ENCODE data around the gene RAB10. TPM values are rescaled to one million over a fixed set of nuclear protein-coding genes. Genes with fewer than 3 reads are reported as not detected.

RAB10 gene
- total RNA-seq, 1 donor from 2014 or later: 238 TPM

DNA sequence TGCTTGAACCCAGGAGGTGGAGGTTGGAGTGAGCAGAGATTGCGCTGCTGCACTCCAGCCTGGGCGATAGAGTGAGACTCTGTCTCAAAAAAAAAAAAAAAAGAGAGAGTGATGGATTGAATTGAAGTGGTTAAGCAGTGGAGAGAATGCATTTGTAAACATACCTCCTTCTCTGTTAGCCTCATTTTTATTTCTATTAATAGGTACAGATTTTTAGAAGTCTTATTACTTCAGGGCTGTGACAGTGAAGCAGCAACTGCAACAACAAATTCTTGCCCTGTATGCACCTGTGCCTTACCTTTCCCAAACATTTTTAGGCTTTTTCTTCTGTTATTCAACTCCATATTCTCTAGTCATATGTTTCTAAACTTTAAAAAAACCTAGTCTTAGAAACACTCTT is 55.5 kb downstream of the RAB10 start:
- no peaks in the 10 kb centered on the region for H3K4me1 ChIP-seq
- TF ChIP-seq EZH2 (IDR thresholded peaks at IDR 0.05): no peak
- TF ChIP-seq EZH2phosphoT487 (IDR thresholded peaks at IDR 0.05): no peak
- TF ChIP-seq CTCF (IDR thresholded peaks at IDR 0.05): no peak
- no peak for DNase-seq (ENCODE audit: low spot score)
- no peak overlapping the region for H3K27ac Mint-ChIP-seq
- H3K36me3 ChIP-seq: no peaks in the 10 kb centered on the region
- H3F3A ChIP-seq (ENCODE audit: low read depth): peaks cover 24% of the 10 kb centered on the region
- H3K9ac ChIP-seq: no peak overlapping the region
- H3K4me1 Mint-ChIP-seq: no peaks in the 10 kb centered on the region
- peaks cover 15% of the 10 kb centered on the region for H3K36me3 Mint-ChIP-seq
- no peak overlapping the region for H3K4me3 Mint-ChIP-seq
- peaks cover 69% of the 10 kb centered on the region for H4K20me1 ChIP-seq (ENCODE audit: low read depth)
- no peak overlapping the region for H3K4me3 ChIP-seq
- H3K9me3 Mint-ChIP-seq: peaks cover 2% of the 10 kb centered on the region
- no peak overlapping the region for H3K4me2 ChIP-seq
- H2AFZ ChIP-seq (replicated peaks): no peak overlapping the region
- no peaks in the 10 kb centered on the region for H3K27me3 Mint-ChIP-seq (ENCODE audit: insufficient read depth, low read depth)
- H3K9me3 ChIP-seq (ENCODE audit: low read depth): no peaks in the 10 kb centered on the region
- H3K27ac ChIP-seq: no peak overlapping the region
- no peaks in the 10 kb centered on the region for H3K27me3 ChIP-seq
- peaks cover 94% of the 10 kb centered on the region for H3K79me2 ChIP-seq (ENCODE audit: low read depth)

DNA sequence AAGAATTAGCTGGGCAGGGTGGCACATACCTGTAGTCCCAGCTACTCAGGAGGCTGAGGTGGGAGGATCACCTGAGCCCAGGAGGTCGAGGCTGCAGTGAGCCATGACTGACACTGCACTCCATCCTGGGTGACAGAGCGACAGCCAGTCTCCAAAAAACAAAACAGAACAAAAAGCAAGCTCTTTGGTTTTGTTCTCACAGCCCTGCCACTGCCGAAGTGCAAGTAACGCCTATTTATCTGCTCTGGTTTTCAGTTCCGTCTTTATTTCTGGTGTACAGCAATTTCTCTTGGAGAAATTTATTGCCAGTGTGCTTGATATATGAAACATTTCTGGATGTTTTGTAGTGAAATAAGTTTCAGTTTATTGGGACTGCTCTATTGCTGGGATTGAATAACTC is 61.9 kb downstream of the RAB10 start:
- no peak overlapping the region for H3K4me2 ChIP-seq
- Mint-ChIP-seq H3K27ac (no peak overlapping the region), H3K9me3 (no peaks in the 10 kb centered on the region), H3K27me3 (ENCODE audit: insufficient read depth, low read depth) (peaks cover 3% of the 10 kb centered on the region), H3K36me3 (peaks cover 30% of the 10 kb centered on the region), H3K4me3 (no peak overlapping the region), H3K4me1 (peaks cover 5% of the 10 kb centered on the region)
- H3K4me3 ChIP-seq: no peak overlapping the region
- no peak overlapping the region for H3K9ac ChIP-seq
- no peaks in the 10 kb centered on the region for H3K36me3 ChIP-seq
- H4K20me1 ChIP-seq (ENCODE audit: low read depth): peaks cover 59% of the 10 kb centered on the region
- H3K27ac ChIP-seq: peak overlapping the region; percentile 31
- no peak for TF ChIP-seq EZH2phosphoT487 (IDR thresholded peaks at IDR 0.05)
- TF ChIP-seq CTCF (IDR thresholded peaks at IDR 0.05): no peak
- TF ChIP-seq EZH2 (IDR thresholded peaks at IDR 0.05): no peak
- H3F3A ChIP-seq (ENCODE audit: low read depth): peaks cover 8% of the 10 kb centered on the region
- no peaks in the 10 kb centered on the region for H3K27me3 ChIP-seq
- no peak for DNase-seq (ENCODE audit: low spot score)
- H3K79me2 ChIP-seq (ENCODE audit: low read depth): peaks cover 99% of the 10 kb centered on the region
- no peaks in the 10 kb centered on the region for H3K9me3 ChIP-seq (ENCODE audit: low read depth)
- H3K4me1 ChIP-seq: peaks cover 6% of the 10 kb centered on the region
- no peak overlapping the region for H2AFZ ChIP-seq (replicated peaks)

GRCh38 chr2:26099933-26100332 is 66.0 kb downstream of the RAB10 start:
- H3K9me3 ChIP-seq (ENCODE audit: low read depth): peaks cover 11% of the 10 kb centered on the region
- Mint-ChIP-seq H3K4me3 (no peak overlapping the region), H3K27ac (no peak overlapping the region), H3K9me3 (peaks cover 17% of the 10 kb centered on the region), H3K4me1 (peaks cover 5% of the 10 kb centered on the region), H3K36me3 (peaks cover 51% of the 10 kb centered on the region), H3K27me3 (ENCODE audit: insufficient read depth, low read depth) (peaks cover 2% of the 10 kb centered on the region)
- H3K4me1 ChIP-seq: peaks cover 6% of the 10 kb centered on the region
- H3K36me3 ChIP-seq: peaks cover 17% of the 10 kb centered on the region
- H3K4me3 ChIP-seq: no peak overlapping the region
- no peak for DNase-seq (ENCODE audit: low spot score)
- H3K27me3 ChIP-seq: no peaks in the 10 kb centered on the region
- peaks cover 39% of the 10 kb centered on the region for H4K20me1 ChIP-seq (ENCODE audit: low read depth)
- no peak overlapping the region for H2AFZ ChIP-seq (replicated peaks)
- no peak overlapping the region for H3K9ac ChIP-seq
- no peak overlapping the region for H3K27ac ChIP-seq
- peaks cover 3% of the 10 kb centered on the region for H3F3A ChIP-seq (ENCODE audit: low read depth)
- TF ChIP-seq EZH2phosphoT487 (IDR thresholded peaks at IDR 0.05) (no peak), CTCF (IDR thresholded peaks at IDR 0.05) (no peak), EZH2 (IDR thresholded peaks at IDR 0.05) (no peak)
- no peak overlapping the region for H3K4me2 ChIP-seq
- H3K79me2 ChIP-seq (ENCODE audit: low read depth): peaks cover 99% of the 10 kb centered on the region
